Glomerular visceral epithelial cell (primary cell): ENCODE measurements around the gene MANBA.

Experiments
- DNase-seq: peaks from one replicate; pipeline ENCODE4 v3.0.0-alpha.2; 2016; ENCODE audit errors: extremely low spot score

The MANBA gene

GRCh38 chr4:102678107-102678506 is 82.7 kb downstream of the MANBA start:
- no peak for DNase-seq

- no peak for DNase-seq
These were observed 85.6 kb downstream of the MANBA start for GRCh38 chr4:102675141-102675540.

- DNase-seq: no peak
These were observed 93.8 kb downstream of the MANBA start for GRCh38 chr4:102667001-102667400.

GRCh38 chr4:102665527-102665926 is 95.2 kb downstream of the MANBA start:
- DNase-seq: peak; percentile 29

- peak; percentile 69 for DNase-seq
These were observed 97.7 kb downstream of the MANBA start for GRCh38 chr4:102663073-102663472.

- DNase-seq: no peak
These were observed 103.6 kb downstream of the MANBA start for GRCh38 chr4:102657206-102657605.

GRCh38 chr4:102647117-102647516 is 113.7 kb downstream of the MANBA start:
- no peak for DNase-seq

GRCh38 chr4:102642631-102643298 is 118.0 kb downstream of the MANBA start:
- DNase-seq: no peak

- no peak for DNase-seq
These were observed 119.0 kb downstream of the MANBA start for GRCh38 chr4:102641793-102642192.

- peak; percentile 58 for DNase-seq
These were observed 120.1 kb downstream of the MANBA start for GRCh38 chr4:102640669-102641068.

- DNase-seq: no peak
These were observed 121.2 kb downstream of the MANBA start for GRCh38 chr4:102639598-102639997.

GRCh38 chr4:102638621-102639020 is 122.1 kb downstream of the MANBA start:
- DNase-seq: no peak

GRCh38 chr4:102637391-102637790 is 123.4 kb downstream of the MANBA start:
- DNase-seq: no peak

GRCh38 chr4:102633100-102633499 is 127.7 kb downstream of the MANBA start:
- no peak for DNase-seq

- no peak for DNase-seq
These were observed 128.3 kb downstream of the MANBA start for GRCh38 chr4:102632241-102633065.

- no peak for DNase-seq
These were observed 129.2 kb downstream of the MANBA start for GRCh38 chr4:102631616-102632015.

- DNase-seq: no peak
These were observed 131.1 kb downstream of the MANBA start for GRCh38 chr4:102629673-102630072.

- peak; percentile 81 for DNase-seq
These were observed 132.8 kb downstream of the MANBA start for GRCh38 chr4:102627831-102628523.

GRCh38 chr4:102625232-102625930 is 135.4 kb downstream of the MANBA start:
- DNase-seq: peak; percentile 47

GRCh38 chr4:102624505-102624904 is 136.3 kb downstream of the MANBA start:
- DNase-seq: no peak

GRCh38 chr4:102623622-102624021 is 137.1 kb downstream of the MANBA start:
- peak; percentile 52 for DNase-seq
